ENCODE results near the gene PALD1. TPM values are rescaled to one million over a fixed set of nuclear protein-coding genes. Genes with fewer than 3 reads are reported as not detected.

The PALD1 gene
- total RNA-seq, 4 donors from 2014 or later = 5.4 to 10.9 (median 9.2) TPM

DNA sequence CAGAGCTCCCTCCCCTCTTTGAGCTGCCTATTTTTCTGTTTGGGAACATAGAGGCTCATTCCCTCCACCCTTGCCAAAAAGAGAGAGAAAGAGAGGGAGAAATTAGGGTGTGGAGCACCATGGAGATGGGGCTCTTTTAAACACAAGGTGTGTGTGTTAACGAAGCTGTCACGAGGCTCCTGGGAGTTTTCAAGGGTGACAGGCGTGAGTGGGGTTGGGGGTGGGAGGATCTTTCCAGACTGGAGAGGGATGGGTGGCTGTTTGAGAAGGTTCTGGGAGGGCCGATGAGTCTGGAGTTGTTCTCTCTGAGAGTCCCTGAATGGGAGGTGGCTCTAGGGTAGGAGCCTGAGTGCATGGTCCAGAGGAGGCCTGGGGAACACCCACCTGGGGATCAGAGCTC is 45.0 kb downstream of the PALD1 start:
- DNase-seq (ENCODE audit: low spot score in 2 of 2) = no peak
- Histone ChIP-seq H3K27ac (no peak overlapping the region), H3K36me3 (no peaks in the 10 kb centered on the region), H3K4me1 (no peaks in the 10 kb centered on the region), H3K4me3 (no peak overlapping the region), H3K9me3 (no peaks in the 10 kb centered on the region), H3K27me3 (no peaks in the 10 kb centered on the region)
- WGBS, 2 donors = 76 to 77% methylated on average over 4 of the region's 4 CpGs
- TF ChIP-seq POLR2A (IDR thresholded peaks at IDR 0.05) (no peak), EP300 (IDR thresholded peaks at IDR 0.05) (no peak)
- TF ChIP-seq, protein P1, sequence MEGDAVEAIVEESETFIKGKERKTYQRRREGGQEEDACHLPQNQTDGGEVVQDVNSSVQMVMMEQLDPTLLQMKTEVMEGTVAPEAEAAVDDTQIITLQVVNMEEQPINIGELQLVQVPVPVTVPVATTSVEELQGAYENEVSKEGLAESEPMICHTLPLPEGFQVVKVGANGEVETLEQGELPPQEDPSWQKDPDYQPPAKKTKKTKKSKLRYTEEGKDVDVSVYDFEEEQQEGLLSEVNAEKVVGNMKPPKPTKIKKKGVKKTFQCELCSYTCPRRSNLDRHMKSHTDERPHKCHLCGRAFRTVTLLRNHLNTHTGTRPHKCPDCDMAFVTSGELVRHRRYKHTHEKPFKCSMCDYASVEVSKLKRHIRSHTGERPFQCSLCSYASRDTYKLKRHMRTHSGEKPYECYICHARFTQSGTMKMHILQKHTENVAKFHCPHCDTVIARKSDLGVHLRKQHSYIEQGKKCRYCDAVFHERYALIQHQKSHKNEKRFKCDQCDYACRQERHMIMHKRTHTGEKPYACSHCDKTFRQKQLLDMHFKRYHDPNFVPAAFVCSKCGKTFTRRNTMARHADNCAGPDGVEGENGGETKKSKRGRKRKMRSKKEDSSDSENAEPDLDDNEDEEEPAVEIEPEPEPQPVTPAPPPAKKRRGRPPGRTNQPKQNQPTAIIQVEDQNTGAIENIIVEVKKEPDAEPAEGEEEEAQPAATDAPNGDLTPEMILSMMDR (IDR thresholded peaks at IDR 0.05) = no peak

DNA sequence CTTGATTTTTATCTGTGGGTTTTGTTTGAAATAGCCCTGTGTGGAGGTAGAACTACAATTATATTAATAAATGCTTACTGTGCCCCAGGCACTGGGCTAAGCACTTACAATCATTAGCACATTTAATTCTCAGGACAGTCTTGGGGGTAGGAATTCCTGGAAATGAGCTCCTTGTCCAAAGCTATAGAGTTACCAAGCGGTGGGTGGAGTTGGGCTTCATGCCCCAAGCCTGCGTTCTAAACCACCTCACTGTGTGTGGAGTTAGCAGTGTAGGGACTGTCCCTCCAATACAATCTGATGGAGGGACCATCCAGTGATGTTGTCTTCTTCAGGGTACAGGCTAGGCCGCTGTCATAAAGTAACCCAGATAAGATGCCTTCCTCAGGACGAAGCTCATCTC is 49.7 kb downstream of the PALD1 start:
- Histone ChIP-seq H3K4me3 (no peak overlapping the region), H3K36me3 (no peaks in the 10 kb centered on the region), H3K4me1 (no peaks in the 10 kb centered on the region), H3K27ac (no peak overlapping the region), H3K27me3 (no peaks in the 10 kb centered on the region), H3K9me3 (no peaks in the 10 kb centered on the region)
- WGBS, 2 donors = 95 to 96% methylated on average over 4 of the region's 4 CpGs
- DNase-seq (ENCODE audit: low spot score in 2 of 2) = no peak
- TF ChIP-seq POLR2A (IDR thresholded peaks at IDR 0.05) (no peak), EP300 (IDR thresholded peaks at IDR 0.05) (no peak)
- TF ChIP-seq, protein P1 (IDR thresholded peaks at IDR 0.05) = no peak

DNA sequence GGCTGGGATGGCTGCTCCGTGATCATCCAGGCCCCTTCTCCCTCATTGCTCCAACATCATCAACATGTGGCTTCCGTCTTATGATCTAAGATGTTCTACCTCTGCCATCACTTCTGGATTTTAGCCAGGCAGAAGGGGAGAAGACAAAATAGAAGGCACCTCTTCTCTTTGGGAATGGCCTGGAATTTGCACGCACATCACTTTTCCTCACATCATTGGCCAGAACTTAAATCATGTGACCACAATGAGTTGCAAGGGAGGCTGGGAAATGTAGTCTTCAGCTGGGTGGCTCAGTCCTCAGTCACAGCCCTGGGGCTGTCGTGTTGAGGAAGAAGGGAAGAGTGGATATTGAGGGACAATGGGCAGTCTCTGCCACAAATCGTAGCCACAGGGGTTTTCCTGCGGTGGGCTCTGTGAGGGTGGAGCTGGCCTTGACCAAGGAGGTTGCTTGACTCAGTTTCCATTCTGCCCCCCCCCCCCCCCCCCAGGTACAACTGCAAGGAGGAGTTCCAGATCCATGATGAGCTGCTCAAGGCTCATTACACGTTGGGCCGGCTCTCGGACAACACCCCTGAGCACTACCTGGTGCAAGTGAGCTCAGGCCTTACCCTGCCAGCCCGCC is 50.3 kb downstream of the PALD1 start:
- no peaks in the 10 kb centered on the region for H3K36me3 ChIP-seq
- H3K4me1 ChIP-seq = no peaks in the 10 kb centered on the region
- WGBS, 2 donors = 72 to 73% methylated on average over 10 of the region's 10 CpGs
- no peaks in the 10 kb centered on the region for H3K27me3 ChIP-seq
- no peaks in the 10 kb centered on the region for H3K9me3 ChIP-seq
- H3K27ac ChIP-seq = no peak overlapping the region
- no peak for DNase-seq (ENCODE audit: low spot score in 2 of 2)
- no peak for TF ChIP-seq EP300 (IDR thresholded peaks at IDR 0.05)
- TF ChIP-seq, protein P1 (IDR thresholded peaks at IDR 0.05) = no peak
- no peak for TF ChIP-seq POLR2A (IDR thresholded peaks at IDR 0.05)
- H3K4me3 ChIP-seq = no peak overlapping the region

DNA sequence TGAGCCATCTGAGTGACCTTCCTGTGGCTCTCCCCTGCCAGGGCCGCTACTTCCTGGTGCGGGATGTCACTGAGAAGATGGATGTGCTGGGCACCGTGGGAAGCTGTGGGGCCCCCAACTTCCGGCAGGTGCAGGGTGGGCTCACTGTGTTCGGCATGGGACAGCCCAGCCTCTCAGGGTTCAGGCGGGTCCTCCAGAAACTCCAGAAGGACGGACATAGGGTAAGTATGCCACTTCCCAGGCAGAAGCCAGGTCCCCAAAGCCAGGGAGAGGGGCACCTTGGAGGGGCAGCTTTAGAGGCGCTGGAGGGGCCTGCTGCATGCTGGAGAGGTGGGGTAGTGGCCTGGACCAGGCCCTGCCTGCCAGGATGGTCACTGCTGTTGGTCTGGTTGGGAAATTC is 51.3 kb downstream of the PALD1 start:
- Histone ChIP-seq H3K9me3 (no peaks in the 10 kb centered on the region), H3K4me3 (no peak overlapping the region), H3K27me3 (no peaks in the 10 kb centered on the region), H3K27ac (no peak overlapping the region), H3K36me3 (no peaks in the 10 kb centered on the region), H3K4me1 (no peaks in the 10 kb centered on the region)
- TF ChIP-seq, protein P1 (IDR thresholded peaks at IDR 0.05) = no peak
- no peak for TF ChIP-seq POLR2A (IDR thresholded peaks at IDR 0.05)
- TF ChIP-seq EP300 (IDR thresholded peaks at IDR 0.05) = no peak
- DNase-seq (ENCODE audit: low spot score in 2 of 2) = no peak
- WGBS, 2 donors = 88 to 90% methylated on average over 1 to 8 of the region's 8 CpGs

DNA sequence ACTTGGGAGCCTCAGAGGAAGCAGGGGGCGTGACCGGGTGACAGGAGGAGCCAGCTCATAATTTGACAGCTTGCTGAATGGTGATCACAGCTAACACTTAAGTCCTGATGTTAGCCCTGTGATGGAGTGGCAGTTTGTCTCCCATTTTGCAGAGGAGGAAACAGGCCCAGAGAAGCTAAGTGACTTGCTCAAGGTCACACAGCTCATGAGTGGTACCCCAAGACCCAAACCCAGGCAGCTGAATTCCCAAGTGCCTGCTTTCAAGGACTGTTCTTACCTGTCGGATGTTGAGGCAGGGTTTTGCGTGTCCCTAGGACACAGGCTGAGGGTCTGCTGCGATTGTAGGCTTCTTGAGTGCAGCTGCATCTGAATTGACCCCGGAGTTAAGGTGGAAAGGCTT is 51.7 kb downstream of the PALD1 start:
- no peaks in the 10 kb centered on the region for H3K4me1 ChIP-seq
- TF ChIP-seq EP300 (IDR thresholded peaks at IDR 0.05) (no peak), POLR2A (IDR thresholded peaks at IDR 0.05) (no peak)
- TF ChIP-seq, protein P1 (IDR thresholded peaks at IDR 0.05) = no peak
- WGBS, 2 donors = 91 to 96% methylated on average over 6 of the region's 6 CpGs
- H3K27ac ChIP-seq = no peak overlapping the region
- no peak for DNase-seq (ENCODE audit: low spot score in 2 of 2)
- no peaks in the 10 kb centered on the region for H3K27me3 ChIP-seq
- no peaks in the 10 kb centered on the region for H3K9me3 ChIP-seq
- H3K4me3 ChIP-seq = no peak overlapping the region
- H3K36me3 ChIP-seq = no peaks in the 10 kb centered on the region

Measured in tibial nerve (tissue), 4 donors.